ENCODE measurements around the gene DNAJB14. TPM values are rescaled to one million over a fixed set of nuclear protein-coding genes. Genes with fewer than 3 reads are reported as not detected.

DNAJB14 gene
- total RNA-seq, 1 experiment from 2014 or later, result 41.0 TPM

DNA sequence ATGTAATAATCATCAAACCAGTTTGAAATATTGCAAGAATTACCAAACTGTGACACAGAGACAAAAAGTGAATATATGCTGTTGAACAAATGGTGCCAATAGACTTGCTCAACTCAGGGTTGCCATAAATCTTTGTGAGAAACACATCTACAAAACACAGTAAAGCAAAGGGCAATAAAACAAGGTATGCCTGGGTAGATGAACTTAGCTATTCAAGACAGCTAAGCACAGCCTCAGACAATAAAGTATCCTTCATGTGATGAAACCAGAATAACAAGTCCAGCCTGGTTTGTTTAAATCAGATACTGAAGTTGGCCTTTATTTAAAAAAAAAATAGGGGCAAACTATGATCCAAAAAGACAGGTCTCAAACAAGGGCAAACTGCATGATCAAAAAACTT lies 71.3 kb downstream of the DNAJB14 start:
- Histone ChIP-seq H4K20me1 (ENCODE audit: control insufficient read depth, insufficient read depth, insufficient read length) (no peaks in the 10 kb centered on the region), H3K79me1 (ENCODE audit: insufficient read depth, low read depth, low read length, poor library complexity, severe bottlenecking) (no peaks in the 10 kb centered on the region), H2BK12ac (ENCODE audit: insufficient read length, low read depth, low read length) (no peak overlapping the region), H4K91ac (ENCODE audit: insufficient read length, low read depth, low read length) (no peak overlapping the region), H3K9me3 (ENCODE audit: control insufficient read depth, low read depth, low read length) (no peaks in the 10 kb centered on the region), H2AK5ac (ENCODE audit: insufficient read length, low read length) (no peak overlapping the region), H3K14ac (ENCODE audit: insufficient read depth, low read length) (no peak overlapping the region), H3K56ac (ENCODE audit: insufficient read length, low read depth, low read length) (no peak overlapping the region), H3K23me2 (ENCODE audit: insufficient read length, low read depth, low read length, poor library complexity, severe bottlenecking) (no peaks in the 10 kb centered on the region), H2BK120ac (ENCODE audit: low read depth, low read length, poor library complexity, severe bottlenecking) (no peak overlapping the region), H3K23ac (ENCODE audit: insufficient read length, low read depth, low read length) (no peak overlapping the region), H3K18ac (ENCODE audit: insufficient read length, low read depth, low read length) (no peak overlapping the region), H3K79me2 (ENCODE audit: insufficient read depth, low read length) (no peaks in the 10 kb centered on the region), H2BK15ac (ENCODE audit: low read depth, low read length) (no peak overlapping the region), H2BK20ac (ENCODE audit: low read depth, low read length, poor library complexity, severe bottlenecking) (no peak overlapping the region), H2AFZ (ENCODE audit: low read length) (no peak overlapping the region), H3K4me2 (ENCODE audit: insufficient read depth, insufficient read length, low read length) (no peak overlapping the region), H4K8ac (replicated peaks; ENCODE audit: insufficient read length, low read depth, low read length) (no peak overlapping the region), H3K4ac (ENCODE audit: low read depth, low read length) (no peak overlapping the region), H2BK5ac (ENCODE audit: insufficient read length, low read length) (no peak overlapping the region), H3T11ph (ENCODE audit: low read length) (no peak overlapping the region), H3K9ac (ENCODE audit: extremely low read depth, insufficient read length, low read length) (no peak overlapping the region), H3K27ac (ENCODE audit: insufficient read length, low read depth, low read length) (no peak overlapping the region), H4K5ac (ENCODE audit: insufficient read length, low read depth, low read length) (no peak overlapping the region), H3K4me1 (ENCODE audit: insufficient read depth, low read length) (no peaks in the 10 kb centered on the region), H3K27me3 (ENCODE audit: insufficient read depth, low read length) (no peaks in the 10 kb centered on the region)
- no peak for DNase-seq
- Mint-ChIP-seq H3K27ac (no peak overlapping the region), H3K4me3 (no peak overlapping the region), H3K4me1 (no peaks in the 10 kb centered on the region), H3K36me3 (ENCODE audit: insufficient read depth in 1 of 3, low read depth in 3 of 3) (peaks cover 2 to 3% (median 2%) of the 10 kb centered on the region in 3 experiments; a peak in 5 of 7 replicates), H3K27me3 (ENCODE audit: low read depth) (no peaks in the 10 kb centered on the region; the same call in 1 of the 2 replicates), H3K9me3 (no peaks in the 10 kb centered on the region)
- no peak for TF ChIP-seq CTCF (conservative IDR thresholded peaks at IDR 0.05)
